H9 (cell line): ENCODE measurements around the gene CDC42EP1. TPM values are rescaled to one million over a fixed set of nuclear protein-coding genes. Genes with fewer than 3 reads are reported as not detected.

Source experiments
- DNase-seq: peaks from one replicate; pipeline ENCODE4 v3.0.0-alpha.2; 2017
- H2AFZ ChIP-seq: one replicate; pipeline ENCODE4 v1.6.1; 2013; ENCODE audit warnings: mild to moderate bottlenecking, low read length, control low read depth, moderate library complexity
- H2AK5ac ChIP-seq: 2 replicates; pipeline ENCODE4 v1.6.1; 2013; ENCODE audit warnings: low read length, control low read depth, mixed read lengths; ENCODE audit not compliant: insufficient read length
- H2BK120ac ChIP-seq: one replicate; pipeline ENCODE4 v1.6.1; 2013; ENCODE audit warnings: low read depth, mild to moderate bottlenecking, low read length, control low read depth, inconsistent platforms; ENCODE audit not compliant: poor library complexity, severe bottlenecking
- H2BK12ac ChIP-seq: 2 replicates; pipeline ENCODE4 v1.6.1; 2013; ENCODE audit warnings: low read length, control low read depth, mixed read lengths, low read depth; ENCODE audit not compliant: insufficient read length
- H2BK15ac ChIP-seq: 2 replicates; pipeline ENCODE4 v1.6.1; 2013; ENCODE audit warnings: low read depth, low read length, control low read depth
- H2BK20ac ChIP-seq: one replicate; pipeline ENCODE4 v1.6.1; 2013; ENCODE audit warnings: low read depth, mild to moderate bottlenecking, low read length, control low read depth, inconsistent platforms; ENCODE audit not compliant: poor library complexity, severe bottlenecking
- H2BK5ac ChIP-seq: 2 replicates; pipeline ENCODE4 v1.6.1; 2013; ENCODE audit warnings: low read length, control low read depth, mixed read lengths; ENCODE audit not compliant: insufficient read length
- H3K14ac ChIP-seq: 2 replicates; pipeline ENCODE4 v1.6.1; 2013; ENCODE audit warnings: low read length, control low read depth; ENCODE audit not compliant: insufficient read depth
- H3K18ac ChIP-seq: 2 replicates; pipeline ENCODE4 v1.6.1; 2013; ENCODE audit warnings: low read depth, mild to moderate bottlenecking, mixed read lengths, low read length, control low read depth; ENCODE audit not compliant: insufficient read length
- H3K23ac ChIP-seq: 2 replicates; pipeline ENCODE4 v1.6.1; 2013; ENCODE audit warnings: low read length, control low read depth, mixed read lengths, low read depth; ENCODE audit not compliant: insufficient read length
- H3K23me2 ChIP-seq: 2 replicates; pipeline ENCODE4 v1.6.1; 2013; ENCODE audit warnings: low read depth, mild to moderate bottlenecking, mixed read lengths, low read length, control low read depth; ENCODE audit not compliant: insufficient read length, poor library complexity, severe bottlenecking
- H3K27ac ChIP-seq: 2 replicates; pipeline ENCODE4 v1.5.1; 2013; ENCODE audit warnings: low read length, control low read depth, mixed read lengths, low read depth; ENCODE audit not compliant: insufficient read length
- H3K27me3 ChIP-seq: 2 replicates; pipeline ENCODE4 v1.6.1; 2013; ENCODE audit warnings: low read length, control low read depth, inconsistent platforms; ENCODE audit not compliant: insufficient read depth
- H3K4ac ChIP-seq: 2 replicates; pipeline ENCODE4 v1.6.1; 2013; ENCODE audit warnings: low read depth, mild to moderate bottlenecking, control low read depth, inconsistent platforms, low read length, moderate library complexity
- H3K4me1 ChIP-seq: 2 replicates; pipeline ENCODE4 v1.6.1; 2013; ENCODE audit warnings: low read length, control low read depth, inconsistent platforms; ENCODE audit not compliant: insufficient read depth
- H3K4me2 ChIP-seq: 2 replicates; pipeline ENCODE4 v1.6.1; 2013; ENCODE audit warnings: low read length, control low read depth, mixed read lengths; ENCODE audit not compliant: insufficient read length, insufficient read depth
- H3K56ac ChIP-seq: 2 replicates; pipeline ENCODE4 v1.6.1; 2013; ENCODE audit warnings: low read depth, mild to moderate bottlenecking, mixed read lengths, low read length, control low read depth; ENCODE audit not compliant: insufficient read length
- H3K79me1 ChIP-seq: 2 replicates; pipeline ENCODE4 v1.6.1; 2013; ENCODE audit warnings: low read depth, mild to moderate bottlenecking, moderate library complexity, low read length, control low read depth, inconsistent platforms; ENCODE audit not compliant: insufficient read depth, poor library complexity, severe bottlenecking
- H3K79me2 ChIP-seq: 2 replicates; pipeline ENCODE4 v1.6.1; 2013; ENCODE audit warnings: low read length, control low read depth, inconsistent platforms; ENCODE audit not compliant: insufficient read depth
- H3K9ac ChIP-seq: 2 replicates; pipeline ENCODE4 v1.6.1; 2013; ENCODE audit warnings: low read length, control low read depth, mixed read lengths; ENCODE audit not compliant: insufficient read length; ENCODE audit errors: extremely low read depth
- H3K9me3 ChIP-seq: one replicate; pipeline ENCODE4 v1.6.1; 2013; ENCODE audit warnings: low read depth, low read length, inconsistent platforms; ENCODE audit not compliant: control insufficient read depth
- H3T11ph ChIP-seq: one replicate; pipeline ENCODE4 v1.6.1; 2013; ENCODE audit warnings: mild to moderate bottlenecking, low read length, control low read depth, inconsistent platforms
- H4K20me1 ChIP-seq: one replicate; pipeline ENCODE4 v1.6.1; 2013; ENCODE audit not compliant: control insufficient read depth, insufficient read length, insufficient read depth
- H4K5ac ChIP-seq: 2 replicates; pipeline ENCODE4 v1.6.1; 2013; ENCODE audit warnings: low read depth, mild to moderate bottlenecking, mixed read lengths, low read length, control low read depth; ENCODE audit not compliant: insufficient read length
- H4K8ac ChIP-seq: replicated peaks from 2 replicates; pipeline ENCODE4 v1.6.1; 2013; ENCODE audit warnings: low read length, control low read depth, mixed read lengths, low read depth; ENCODE audit not compliant: insufficient read length
- H4K91ac ChIP-seq: 2 replicates; pipeline ENCODE4 v1.6.1; 2013; ENCODE audit warnings: low read depth, mild to moderate bottlenecking, moderate library complexity, mixed read lengths, low read length, control low read depth; ENCODE audit not compliant: insufficient read length
- H3K27ac Mint-ChIP-seq, 3 experiments: 2 replicates in 2 of 3; 3 replicates in 1 of 3; pipeline ENCODE4 v1.8.0; 2020 to 2021; ENCODE audit warnings: mixed read lengths in 3 of 3, mild to moderate bottlenecking in 1 of 3, moderate library complexity in 1 of 3
- H3K27me3 Mint-ChIP-seq: 2 replicates; pipeline ENCODE4 v1.8.0; 2021; ENCODE audit warnings: low read depth, mild to moderate bottlenecking, moderate library complexity, mixed read lengths
- H3K36me3 Mint-ChIP-seq, 3 experiments: 2 replicates in 2 of 3; 3 replicates in 1 of 3; pipeline ENCODE4 v1.8.0; 2020 to 2021; ENCODE audit warnings: low read depth in 3 of 3, mixed read lengths in 3 of 3; ENCODE audit not compliant: insufficient read depth in 1 of 3
- H3K4me1 Mint-ChIP-seq, 2 experiments: 2 replicates each; pipeline ENCODE4 v1.8.0; 2020; ENCODE audit warnings: mixed read lengths in 2 of 2
- H3K4me3 Mint-ChIP-seq, 2 experiments: 2 replicates in 1 of 2; 3 replicates in 1 of 2; pipeline ENCODE4 v1.8.0; 2020 to 2021; ENCODE audit warnings: mild to moderate bottlenecking in 2 of 2, mixed read lengths in 2 of 2, moderate library complexity in 1 of 2
- H3K9me3 Mint-ChIP-seq, 2 experiments: 2 replicates in 1 of 2; 3 replicates in 1 of 2; pipeline ENCODE4 v1.8.0; 2020; ENCODE audit warnings: mild to moderate bottlenecking in 2 of 2, mixed read lengths in 2 of 2, moderate library complexity in 1 of 2
- WGBS: extraction: QIAGEN DNeasy Blood & Tissue Kit; methylation state at CpG from one replicate; pipeline ENCODE4 v1.1.7; 2013; ENCODE audit warnings: missing lambda C conversion rate, low lambda C conversion rate, mixed read lengths; ENCODE audit not compliant: insufficient read length; ENCODE audit errors: extremely low coverage; 5-methylcytosine and 5-hydroxymethylcytosine counted together
- total RNA-seq: library from RNA; stranded (reverse); gene quantifications from 2 replicates; pipeline ENCODE4 v1.2.1, GENCODE V29; 2021
- TF ChIP-seq, protein P1 (sequence below): fragments of 200-600 bp; sonication (generic); conservative IDR thresholded peaks from 3 replicates; pipeline ENCODE4 v1.8.0; 2021; ENCODE audit warnings: antibody characterized with exemption, mild to moderate bottlenecking

The CDC42EP1 gene
- total RNA-seq, 1 experiment from 2014 or later: 23.0 TPM

GRCh38 chr22:37604875-37605274 is 44.6 kb downstream of the CDC42EP1 start:
- Histone ChIP-seq H2AFZ (no peak overlapping the region), H2BK20ac (no peak overlapping the region), H4K8ac (no peak overlapping the region), H3T11ph (no peak overlapping the region), H3K27me3 (no peaks in the 10 kb centered on the region), H4K20me1 (no peaks in the 10 kb centered on the region), H3K4ac (no peak overlapping the region), H3K23ac (no peak overlapping the region), H2BK15ac (no peak overlapping the region), H3K79me1 (peaks cover 3% of the 10 kb centered on the region), H3K18ac (no peak overlapping the region), H3K14ac (no peak overlapping the region), H3K4me2 (no peak overlapping the region), H3K9ac (no peak overlapping the region), H3K23me2 (peaks cover 10% of the 10 kb centered on the region), H2BK120ac (no peak overlapping the region), H2AK5ac (no peak overlapping the region), H4K5ac (no peak overlapping the region), H4K91ac (no peak overlapping the region), H3K4me1 (peaks cover 3% of the 10 kb centered on the region; the same call in 1 of the 2 replicates), H2BK5ac (no peak overlapping the region), H3K56ac (no peak overlapping the region), H3K9me3 (no peaks in the 10 kb centered on the region), H3K27ac (no peak overlapping the region), H2BK12ac (no peak overlapping the region), H3K79me2 (no peaks in the 10 kb centered on the region)
- no peaks in the 10 kb centered on the region for H3K9me3 Mint-ChIP-seq
- TF ChIP-seq, protein P1, sequence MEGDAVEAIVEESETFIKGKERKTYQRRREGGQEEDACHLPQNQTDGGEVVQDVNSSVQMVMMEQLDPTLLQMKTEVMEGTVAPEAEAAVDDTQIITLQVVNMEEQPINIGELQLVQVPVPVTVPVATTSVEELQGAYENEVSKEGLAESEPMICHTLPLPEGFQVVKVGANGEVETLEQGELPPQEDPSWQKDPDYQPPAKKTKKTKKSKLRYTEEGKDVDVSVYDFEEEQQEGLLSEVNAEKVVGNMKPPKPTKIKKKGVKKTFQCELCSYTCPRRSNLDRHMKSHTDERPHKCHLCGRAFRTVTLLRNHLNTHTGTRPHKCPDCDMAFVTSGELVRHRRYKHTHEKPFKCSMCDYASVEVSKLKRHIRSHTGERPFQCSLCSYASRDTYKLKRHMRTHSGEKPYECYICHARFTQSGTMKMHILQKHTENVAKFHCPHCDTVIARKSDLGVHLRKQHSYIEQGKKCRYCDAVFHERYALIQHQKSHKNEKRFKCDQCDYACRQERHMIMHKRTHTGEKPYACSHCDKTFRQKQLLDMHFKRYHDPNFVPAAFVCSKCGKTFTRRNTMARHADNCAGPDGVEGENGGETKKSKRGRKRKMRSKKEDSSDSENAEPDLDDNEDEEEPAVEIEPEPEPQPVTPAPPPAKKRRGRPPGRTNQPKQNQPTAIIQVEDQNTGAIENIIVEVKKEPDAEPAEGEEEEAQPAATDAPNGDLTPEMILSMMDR: no peak
- H3K36me3 Mint-ChIP-seq: no peaks in the 10 kb centered on the region
- DNase-seq: no peak
- H3K27me3 Mint-ChIP-seq: peaks cover 8% of the 10 kb centered on the region
- H3K4me1 Mint-ChIP-seq: peaks cover 20 to 32% of the 10 kb centered on the region in 2 experiments
- H3K27ac Mint-ChIP-seq: no peak overlapping the region
- no CpG with 5 or more reads among the region's 5 CpGs for WGBS
- H3K4me3 Mint-ChIP-seq: no peak overlapping the region
